Suprapubic skin (tissue), 4 donors: ENCODE results near the gene HMOX2.

Source experiments
- CTCF ChIP-seq, 2 donors: fragments of 200-600 bp in 1 of 2; fragments of 450-650 bp in 1 of 2; sonication (generic) in 1 of 2; IDR thresholded peaks; one replicate each; pipeline ENCODE4 v1.5.1; 2016 to 2019; ENCODE audit warnings: antibody characterized with exemption in 2 of 2, mild to moderate bottlenecking in 1 of 2, moderate library complexity in 1 of 2
- POLR2A ChIP-seq, 2 donors: fragments of 450-650 bp; IDR thresholded peaks; one replicate each; pipeline ENCODE4 v1.6.1; 2017; ENCODE audit warnings: antibody characterized with exemption in 2 of 2, mild to moderate bottlenecking in 2 of 2, moderate library complexity in 2 of 2
- POLR2AphosphoS5 ChIP-seq, 3 donors: sonication (generic); formaldehyde crosslinking; IDR thresholded peaks; one replicate each; pipeline ENCODE4 v1.6.1; 2017; ENCODE audit warnings: antibody characterized with exemption in 3 of 3

DNA sequence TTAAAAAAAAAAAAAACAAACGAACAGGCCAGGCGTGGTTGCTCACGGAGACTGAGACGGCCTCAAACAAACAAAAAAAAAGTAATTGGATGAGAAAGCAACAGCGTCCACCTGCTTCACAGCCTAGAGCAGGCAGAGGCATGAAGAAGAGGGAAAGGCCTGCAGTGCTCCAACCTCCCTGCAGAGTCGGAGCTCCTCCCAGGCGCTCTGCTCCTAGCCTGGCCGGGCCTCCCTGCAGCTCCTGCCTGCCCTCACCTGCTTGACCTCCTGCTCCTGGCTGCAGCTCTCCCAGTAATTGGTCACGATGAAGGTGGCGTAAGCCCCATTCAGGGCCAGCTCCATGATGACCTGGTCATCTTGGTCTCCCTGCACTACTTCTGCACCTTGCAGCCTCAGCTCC is 7.2 kb upstream of the HMOX2 start:
- TF ChIP-seq POLR2AphosphoS5 (IDR thresholded peaks at IDR 0.05) = no peak
- TF ChIP-seq POLR2A (IDR thresholded peaks at IDR 0.05) = no peak
- no peak for TF ChIP-seq CTCF (IDR thresholded peaks at IDR 0.05)
